HG03097 (cell line): ENCODE results near the gene MICAL2.

Experiments
- ATAC-seq: cut with Tn5 transposase; IDR thresholded peaks from one replicate; pipeline ENCODE4 v1.9.1; 2021; ENCODE audit not compliant: unreplicated experiment, low FRiP score

MICAL2 gene

GRCh38 chr11:12092714-12093113 lies 17.7 kb upstream of the MICAL2 start:
- ATAC-seq, result no peak

- no peak for ATAC-seq
Observed at GRCh38 chr11:12094872-12095800, 15.3 kb upstream of the MICAL2 start.

- ATAC-seq, result no peak
Observed at GRCh38 chr11:12097219-12097618, 13.2 kb upstream of the MICAL2 start.

GRCh38 chr11:12098601-12099000 lies 11.8 kb upstream of the MICAL2 start:
- no peak for ATAC-seq

- ATAC-seq, result no peak
Observed at GRCh38 chr11:12099132-12099873, 11.1 kb upstream of the MICAL2 start.

- no peak for ATAC-seq
Observed at GRCh38 chr11:12100429-12100828, 10.0 kb upstream of the MICAL2 start.

DNA sequence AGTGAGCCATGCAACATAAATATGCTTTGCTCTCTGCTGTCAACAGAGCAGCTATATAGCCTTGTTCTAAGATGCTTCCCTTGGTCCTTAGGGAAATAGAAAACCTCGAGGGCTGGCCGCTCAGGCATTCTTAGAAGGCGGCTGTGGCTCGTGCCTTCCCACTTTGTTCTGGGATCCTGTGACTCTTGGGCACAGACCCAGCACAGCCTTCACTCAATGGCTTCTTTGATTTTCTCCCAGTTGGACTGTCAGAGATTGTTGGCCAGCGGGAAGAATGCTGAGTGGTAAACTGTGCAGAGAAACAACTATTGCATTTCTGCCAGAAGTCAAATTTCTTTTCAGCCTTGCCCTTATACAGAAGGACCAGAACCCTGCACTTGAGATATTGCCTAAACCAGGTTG lies 9.5 kb upstream of the MICAL2 start:
- ATAC-seq, result no peak

GRCh38 chr11:12101318-12101717 lies 9.1 kb upstream of the MICAL2 start:
- ATAC-seq, result no peak

GRCh38 chr11:12102588-12103410 lies 7.6 kb upstream of the MICAL2 start:
- no peak for ATAC-seq

- ATAC-seq, result no peak
Observed at GRCh38 chr11:12103411-12104225, 6.8 kb upstream of the MICAL2 start.

DNA sequence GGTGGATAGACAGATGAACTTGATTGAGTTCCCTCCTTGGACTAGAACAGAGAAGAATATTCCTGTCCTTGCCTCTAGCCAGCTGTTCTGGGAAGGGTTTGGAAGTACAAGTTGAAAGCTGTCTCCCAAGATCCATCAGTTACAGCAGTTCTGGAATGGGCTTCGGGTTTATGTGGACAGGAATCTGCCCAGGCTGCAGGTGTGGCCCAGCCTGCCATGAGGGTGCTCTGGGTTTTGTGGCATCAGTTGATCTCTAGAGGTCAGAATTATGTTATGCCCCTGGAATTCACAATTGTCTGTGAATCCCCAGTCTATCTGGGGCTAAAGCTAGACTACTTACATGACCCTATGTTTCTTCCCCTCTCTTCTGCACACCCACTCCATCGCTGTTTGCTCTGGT lies 4.9 kb upstream of the MICAL2 start:
- no peak for ATAC-seq

GRCh38 chr11:12106101-12106500 lies 4.3 kb upstream of the MICAL2 start:
- no peak for ATAC-seq

GRCh38 chr11:12106501-12106900 lies 3.9 kb upstream of the MICAL2 start:
- ATAC-seq, result no peak

DNA sequence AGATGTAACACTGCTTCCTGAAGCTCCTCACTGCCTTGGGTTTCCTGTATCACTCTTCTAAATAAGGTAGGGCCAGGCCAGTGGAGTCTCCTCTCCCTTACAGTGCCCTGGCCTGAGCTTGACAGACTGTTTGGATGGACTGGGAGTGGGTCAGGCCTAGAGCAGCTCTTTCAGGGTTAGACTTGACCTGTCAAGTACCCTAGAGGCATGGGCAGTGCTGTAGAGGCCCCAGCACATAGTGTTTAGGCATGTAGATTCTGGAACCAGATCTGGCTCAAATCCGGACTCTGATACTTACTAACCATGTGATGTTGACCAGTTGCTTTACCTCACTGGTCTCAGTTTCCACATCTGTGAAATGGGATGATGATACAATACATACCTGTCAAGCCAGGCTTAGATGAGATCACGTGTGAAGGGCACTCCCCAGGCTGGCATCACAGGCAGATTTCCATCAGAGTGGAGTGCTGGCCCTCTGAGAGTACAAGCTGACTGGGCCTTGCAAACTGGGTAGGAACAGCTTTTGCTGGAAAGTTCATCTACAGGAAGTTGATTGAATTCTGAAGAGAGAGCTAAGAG lies 1.4 kb upstream of the MICAL2 start:
- ATAC-seq, result no peak

GRCh38 chr11:12109591-12110196 lies 696 bp upstream of the MICAL2 start:
- no peak for ATAC-seq

- peak; percentile 19 for ATAC-seq
Observed at GRCh38 chr11:12110714-12111548, 541 bp downstream of the MICAL2 start.

DNA sequence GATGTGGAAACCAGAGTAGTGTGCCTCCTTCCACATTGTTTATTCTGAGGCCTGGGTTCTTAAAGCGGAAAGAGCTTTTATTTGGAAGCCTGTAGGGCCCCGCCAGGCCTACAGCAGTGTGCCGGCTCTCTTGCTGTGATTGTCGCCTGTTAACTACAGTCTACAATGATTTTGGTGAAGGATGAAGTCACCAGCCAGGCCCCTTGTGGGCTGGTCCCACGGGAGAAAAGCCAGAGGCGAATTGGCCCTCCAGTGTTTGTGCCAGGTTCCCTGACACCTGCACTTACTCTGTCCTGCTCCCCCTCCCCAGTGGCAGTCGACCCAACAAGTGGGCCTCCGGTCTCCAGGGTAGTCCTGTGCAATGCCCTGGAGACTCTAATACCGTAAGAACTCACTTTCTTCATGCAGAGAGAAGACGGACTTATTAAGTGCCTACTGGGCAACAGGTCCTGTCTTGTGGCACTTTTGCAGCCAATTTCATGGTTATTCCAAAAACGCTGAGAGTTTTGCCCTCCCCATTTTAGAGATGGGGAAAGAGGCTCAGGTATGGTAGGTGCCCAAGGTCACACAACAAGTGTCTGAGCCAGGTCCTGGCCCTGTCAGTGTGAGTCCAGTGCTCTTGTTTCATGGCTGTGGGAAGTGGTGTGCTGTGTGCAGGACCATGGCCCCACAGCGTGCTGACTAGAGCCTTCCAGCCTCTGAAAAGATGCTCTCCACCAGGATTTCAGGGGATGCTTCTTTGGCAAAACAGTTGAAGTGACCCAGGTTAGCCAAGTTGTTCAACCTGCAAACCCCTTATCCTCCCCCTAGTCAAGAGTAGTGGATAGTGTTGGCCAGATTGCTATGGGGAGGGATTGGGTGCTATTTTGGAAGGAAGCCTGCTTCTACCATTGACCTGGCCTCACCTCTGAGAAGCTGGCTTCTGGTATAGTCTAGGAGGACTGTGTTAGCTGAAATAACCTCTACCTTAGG lies 1.4 kb downstream of the MICAL2 start:
- ATAC-seq, result no peak
